SK-N-SH (cell line): ENCODE results near the gene IGF1R. TPM values are rescaled to one million over a fixed set of nuclear protein-coding genes. Genes with fewer than 3 reads are reported as not detected.

Experiments
- CTCF ChIA-PET: fragments of 300-600, 350-600 bp; formaldehyde crosslinking; extraction: SDS; loops from one replicate; lab custom pipeline; 2021; lab: Yijun Ruan, JAX
- POLR2A ChIA-PET: fragments of 350-600 bp; sonication (Branson Sonifier 250); formaldehyde crosslinking; extraction: SDS; loops from one replicate; lab custom pipeline; 2020; ENCODE audit warnings: antibody characterized with exemption, inconsistent platforms; lab: Yijun Ruan, JAX
- DNase-seq: peaks from one replicate; pipeline ENCODE4 v3.0.0; 2012
- H2AFZ ChIP-seq: fragments of 200-600 bp; sonication (generic); 2 replicates; pipeline ENCODE4 v1.8.1; 2016; ENCODE audit warnings: antibody characterized with exemption, mild to moderate bottlenecking, low read depth
- H3F3A ChIP-seq: fragments of 200-600 bp; sonication (generic); replicated peaks from 2 replicates; pipeline ENCODE3; 2016; ENCODE audit warnings: antibody characterized with exemption, mild to moderate bottlenecking; ENCODE audit not compliant: insufficient read depth
- H3K27ac ChIP-seq, 2 experiments: fragments of 200-500 bp in 1 of 2; fragments of 200-600 bp in 1 of 2; sonication (Bioruptor generic) in 1 of 2; sonication (generic), shearing (Covaris generic) in 1 of 2; 2 replicates each; pipeline versions ENCODE4 v1.5.1 to v1.6.1; 2014 to 2016; ENCODE audit warnings: low read depth in 2 of 2, inconsistent platforms in 1 of 2, low read length in 1 of 2, mild to moderate bottlenecking in 1 of 2, mixed read lengths in 1 of 2
- H3K27me3 ChIP-seq: fragments of 200-600 bp; sonication (generic), shearing (Covaris generic); 2 replicates; pipeline ENCODE4 v1.6.1; 2016; ENCODE audit warnings: mixed run types; ENCODE audit not compliant: insufficient read depth
- H3K36me3 ChIP-seq, 2 experiments: fragments of 200-500 bp in 1 of 2; fragments of 200-600 bp in 1 of 2; sonication (Bioruptor generic) in 1 of 2; sonication (generic) in 1 of 2; replicated peaks in 1 of 2; 2 replicates each; pipeline versions ENCODE3 to v1.5.1; 2014 to 2016; ENCODE audit warnings: low read length in 1 of 2, mild to moderate bottlenecking in 1 of 2; ENCODE audit not compliant: insufficient read depth in 2 of 2, control insufficient read depth in 1 of 2
- H3K4me1 ChIP-seq, 2 experiments: fragments of 200-500 bp in 1 of 2; fragments of 200-600 bp in 1 of 2; sonication (Bioruptor generic) in 1 of 2; sonication (generic), shearing (Covaris generic) in 1 of 2; 2 replicates each; pipeline versions ENCODE4 v1.5.1 to v1.6.1; 2014 to 2016; ENCODE audit warnings: low read depth in 1 of 2, low read length in 1 of 2, mixed run types in 1 of 2; ENCODE audit not compliant: insufficient read depth in 2 of 2, control insufficient read depth in 1 of 2
- H3K4me2 ChIP-seq: fragments of 200-600 bp; sonication (generic), shearing (Covaris generic); 2 replicates; pipeline ENCODE4 v1.6.1; 2017; ENCODE audit warnings: mixed run types
- H3K4me3 ChIP-seq, 2 experiments: fragments of 200-500 bp in 1 of 2; fragments of 200-600 bp in 1 of 2; sonication (Bioruptor generic) in 1 of 2; sonication (generic), shearing (Covaris generic) in 1 of 2; 2 replicates each; pipeline versions ENCODE4 v1.5.1 to v1.8.1; 2014 to 2016; ENCODE audit warnings: low read depth in 2 of 2, inconsistent platforms in 1 of 2, low read length in 1 of 2, mild to moderate bottlenecking in 1 of 2, mixed read lengths in 1 of 2, moderate library complexity in 1 of 2
- H3K79me2 ChIP-seq: fragments of 200-600 bp; sonication (generic); 2 replicates; pipeline ENCODE4 v1.8.1; 2017; ENCODE audit warnings: mild to moderate bottlenecking; ENCODE audit not compliant: insufficient read depth
- H3K9ac ChIP-seq: fragments of 200-600 bp; sonication (generic); 2 replicates; pipeline ENCODE4 v1.6.1; 2017; ENCODE audit warnings: mixed run types
- H3K9me2 ChIP-seq: fragments of 200-600 bp; sonication (generic); 2 replicates; pipeline ENCODE4 v1.6.1; 2017; ENCODE audit warnings: mixed run types
- H3K9me3 ChIP-seq: fragments of 200-600 bp; sonication (generic); 2 replicates; pipeline ENCODE4 v1.6.1; 2017; ENCODE audit warnings: mixed run types, mild to moderate bottlenecking, moderate library complexity
- H4K20me1 ChIP-seq: fragments of 200-600 bp; sonication (generic); 2 replicates; pipeline ENCODE4 v1.6.1; 2017; ENCODE audit warnings: mild to moderate bottlenecking, mixed run types; ENCODE audit not compliant: insufficient read depth
- ELF1 ChIP-seq: IDR thresholded peaks from 2 replicates; pipeline ENCODE4 v1.4.0; 2012
- EZH2phosphoT487 ChIP-seq: fragments of 200-600 bp; sonication (generic); IDR thresholded peaks from 2 replicates; pipeline ENCODE4 v1.6.1; 2017; ENCODE audit warnings: low read depth, mixed run types, mild to moderate bottlenecking, antibody characterized with exemption, moderate library complexity, borderline replicate concordance
- FOXJ3 ChIP-seq: sonication (generic); formaldehyde crosslinking; IDR thresholded peaks from 2 replicates; pipeline ENCODE4 v1.5.1; 2020; ENCODE audit warnings: mild to moderate bottlenecking, missing genetic modification reagents
- JUND ChIP-seq: IDR thresholded peaks from 2 replicates; pipeline ENCODE4 v1.4.0; 2012
- NFIC ChIP-seq: IDR thresholded peaks from 2 replicates; pipeline ENCODE4 v1.4.0; 2012; ENCODE audit warnings: borderline replicate concordance
- PBX3 ChIP-seq: IDR thresholded peaks from 2 replicates; pipeline ENCODE4; 2012
- POLR2AphosphoS5 ChIP-seq: IDR thresholded peaks from 2 replicates; pipeline ENCODE4 v1.6.1; 2012; ENCODE audit warnings: low read depth, low read length
- RAD21 ChIP-seq: IDR thresholded peaks from 2 replicates; pipeline ENCODE4 v1.6.1; 2012; ENCODE audit warnings: mild to moderate bottlenecking, low read length
- SIN3A ChIP-seq: IDR thresholded peaks from 2 replicates; pipeline ENCODE4 v1.6.1; 2012; ENCODE audit warnings: low read depth, mild to moderate bottlenecking, low read length, moderate library complexity, borderline replicate concordance
- SMC3 ChIP-seq: IDR thresholded peaks from 2 replicates; pipeline ENCODE4 v1.6.1; 2012; ENCODE audit warnings: low read depth, low read length, improper control_type of control experiment
- TEAD4 ChIP-seq: IDR thresholded peaks from 2 replicates; pipeline ENCODE4 v1.4.0; 2012; ENCODE audit warnings: mild to moderate bottlenecking, borderline replicate concordance; ENCODE audit not compliant: insufficient read depth
- WGBS: methylation state at CpG from one replicate; pipeline ENCODE4 v1.1.6; 2017; ENCODE audit warnings: low lambda C conversion rate; 5-methylcytosine and 5-hydroxymethylcytosine counted together
- polyA plus RNA-seq, 3 experiments: library from polyadenylated mRNA; depleted of rRNA; stranded (reverse); fragments of >200 nt; gene quantifications; 2 replicates each; pipeline ENCODE4 v1.2.3, GENCODE V29; 2012
- TF ChIP-seq, protein P1 (sequence below): IDR thresholded peaks from 2 replicates; pipeline ENCODE4 v1.6.1; 2012; ENCODE audit warnings: mild to moderate bottlenecking, low read depth, low read length, moderate library complexity
- TF ChIP-seq, protein P2 (sequence below): fragments of 150-350 bp; IDR thresholded peaks from 2 replicates; pipeline ENCODE4 v1.6.1; 2016; ENCODE audit warnings: mild to moderate bottlenecking, low read depth, low read length
- TF ChIP-seq, protein P3 (sequence below): IDR thresholded peaks from 2 replicates; pipeline ENCODE4 v1.4.0; 2012; ENCODE audit warnings: low read depth, borderline replicate concordance
- TF ChIP-seq, protein P4 (sequence below): fragments of 200-600 bp; sonication (generic); IDR thresholded peaks from 2 replicates; pipeline ENCODE4 v1.6.1; 2017; ENCODE audit warnings: antibody characterized with exemption, mild to moderate bottlenecking, moderate library complexity

Gene IGF1R
- polyA plus RNA-seq, 1 of the 3 experiments (the other 2 are of a cell fraction): 9.5 TPM

DNA sequence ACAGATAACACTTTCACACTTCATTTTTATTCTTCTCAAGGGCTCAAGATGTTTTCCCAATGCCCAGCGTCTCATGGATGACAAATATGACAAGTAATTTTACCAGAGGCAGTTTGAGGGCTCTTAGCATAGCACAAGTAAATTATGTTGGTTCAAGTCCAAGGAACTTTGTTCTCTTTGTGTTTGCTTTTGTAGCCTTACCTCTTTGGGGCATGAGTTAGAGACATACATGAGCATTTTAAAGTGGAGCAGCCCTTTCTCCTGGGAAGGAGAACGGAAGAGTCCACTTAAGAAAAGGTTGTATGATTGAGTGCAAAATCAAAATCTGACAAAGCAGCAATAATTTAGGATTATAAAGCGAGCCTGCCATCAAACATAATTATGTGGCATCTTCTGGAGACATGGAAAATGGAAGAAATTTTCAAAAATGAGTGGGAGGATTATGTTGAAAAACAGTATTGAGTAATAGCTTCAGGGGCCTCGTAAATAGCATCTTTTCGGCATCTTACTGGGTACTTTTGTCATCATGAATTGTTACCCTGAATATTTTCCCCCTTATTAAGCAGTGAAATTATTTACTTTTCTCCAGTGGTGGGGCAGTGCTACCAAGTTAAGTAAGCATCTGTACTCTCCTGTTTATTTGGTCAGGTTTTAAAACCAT lies 293.4 kb downstream of the IGF1R start (continued):
- TF ChIP-seq, protein P1, sequence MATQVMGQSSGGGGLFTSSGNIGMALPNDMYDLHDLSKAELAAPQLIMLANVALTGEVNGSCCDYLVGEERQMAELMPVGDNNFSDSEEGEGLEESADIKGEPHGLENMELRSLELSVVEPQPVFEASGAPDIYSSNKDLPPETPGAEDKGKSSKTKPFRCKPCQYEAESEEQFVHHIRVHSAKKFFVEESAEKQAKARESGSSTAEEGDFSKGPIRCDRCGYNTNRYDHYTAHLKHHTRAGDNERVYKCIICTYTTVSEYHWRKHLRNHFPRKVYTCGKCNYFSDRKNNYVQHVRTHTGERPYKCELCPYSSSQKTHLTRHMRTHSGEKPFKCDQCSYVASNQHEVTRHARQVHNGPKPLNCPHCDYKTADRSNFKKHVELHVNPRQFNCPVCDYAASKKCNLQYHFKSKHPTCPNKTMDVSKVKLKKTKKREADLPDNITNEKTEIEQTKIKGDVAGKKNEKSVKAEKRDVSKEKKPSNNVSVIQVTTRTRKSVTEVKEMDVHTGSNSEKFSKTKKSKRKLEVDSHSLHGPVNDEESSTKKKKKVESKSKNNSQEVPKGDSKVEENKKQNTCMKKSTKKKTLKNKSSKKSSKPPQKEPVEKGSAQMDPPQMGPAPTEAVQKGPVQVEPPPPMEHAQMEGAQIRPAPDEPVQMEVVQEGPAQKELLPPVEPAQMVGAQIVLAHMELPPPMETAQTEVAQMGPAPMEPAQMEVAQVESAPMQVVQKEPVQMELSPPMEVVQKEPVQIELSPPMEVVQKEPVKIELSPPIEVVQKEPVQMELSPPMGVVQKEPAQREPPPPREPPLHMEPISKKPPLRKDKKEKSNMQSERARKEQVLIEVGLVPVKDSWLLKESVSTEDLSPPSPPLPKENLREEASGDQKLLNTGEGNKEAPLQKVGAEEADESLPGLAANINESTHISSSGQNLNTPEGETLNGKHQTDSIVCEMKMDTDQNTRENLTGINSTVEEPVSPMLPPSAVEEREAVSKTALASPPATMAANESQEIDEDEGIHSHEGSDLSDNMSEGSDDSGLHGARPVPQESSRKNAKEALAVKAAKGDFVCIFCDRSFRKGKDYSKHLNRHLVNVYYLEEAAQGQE: no peak
- TF ChIP-seq TEAD4 (no peak), SMC3 (no peak), POLR2AphosphoS5 (no peak), JUND (no peak)
- TF ChIP-seq, protein P2, sequence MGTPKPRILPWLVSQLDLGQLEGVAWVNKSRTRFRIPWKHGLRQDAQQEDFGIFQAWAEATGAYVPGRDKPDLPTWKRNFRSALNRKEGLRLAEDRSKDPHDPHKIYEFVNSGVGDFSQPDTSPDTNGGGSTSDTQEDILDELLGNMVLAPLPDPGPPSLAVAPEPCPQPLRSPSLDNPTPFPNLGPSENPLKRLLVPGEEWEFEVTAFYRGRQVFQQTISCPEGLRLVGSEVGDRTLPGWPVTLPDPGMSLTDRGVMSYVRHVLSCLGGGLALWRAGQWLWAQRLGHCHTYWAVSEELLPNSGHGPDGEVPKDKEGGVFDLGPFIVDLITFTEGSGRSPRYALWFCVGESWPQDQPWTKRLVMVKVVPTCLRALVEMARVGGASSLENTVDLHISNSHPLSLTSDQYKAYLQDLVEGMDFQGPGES: no peak

- Histone ChIP-seq H3K27ac (no peak overlapping the region), H3F3A (no peaks in the 10 kb centered on the region), H4K20me1 (no peaks in the 10 kb centered on the region), H2AFZ (no peak overlapping the region), H3K79me2 (no peaks in the 10 kb centered on the region), H3K4me2 (no peak overlapping the region), H3K9me3 (no peaks in the 10 kb centered on the region), H3K4me1 (peaks cover 0 to 3% of the 10 kb centered on the region in 2 experiments; a peak in 1 of 4 replicates), H3K9ac (no peak overlapping the region), H3K9me2 (no peaks in the 10 kb centered on the region), H3K36me3 (peaks cover 23 to 39% of the 10 kb centered on the region in 2 experiments), H3K4me3 (no peak overlapping the region), H3K27me3 (no peaks in the 10 kb centered on the region)
- CTCF ChIA-PET: interaction anchor here (0.8 kb wide), 1 partner anchor 9 kb away, joined by 3 read pairs; no protein-coding TSS in a partner anchor
- TF ChIP-seq ELF1 (no peak), FOXJ3 (no peak)
- WGBS: 93% methylated on average over 7 of the region's 7 CpGs
- no peak for DNase-seq
- POLR2A ChIA-PET: no interaction called here
Observed at GRCh38 chr15:98942431-98942830, 294.1 kb downstream of the IGF1R start.

- CTCF ChIA-PET: interaction anchor here (0.8 kb wide), 1 partner anchor 9 kb away, joined by 3 read pairs; no protein-coding TSS in a partner anchor
- Histone ChIP-seq H3K27ac (peak overlapping the region in 1 of 2 experiments; percentile 4; a peak in 1 of 4 replicates), H3K36me3 (peaks cover 23 to 37% of the 10 kb centered on the region in 2 experiments)
- TF ChIP-seq, protein P3, sequence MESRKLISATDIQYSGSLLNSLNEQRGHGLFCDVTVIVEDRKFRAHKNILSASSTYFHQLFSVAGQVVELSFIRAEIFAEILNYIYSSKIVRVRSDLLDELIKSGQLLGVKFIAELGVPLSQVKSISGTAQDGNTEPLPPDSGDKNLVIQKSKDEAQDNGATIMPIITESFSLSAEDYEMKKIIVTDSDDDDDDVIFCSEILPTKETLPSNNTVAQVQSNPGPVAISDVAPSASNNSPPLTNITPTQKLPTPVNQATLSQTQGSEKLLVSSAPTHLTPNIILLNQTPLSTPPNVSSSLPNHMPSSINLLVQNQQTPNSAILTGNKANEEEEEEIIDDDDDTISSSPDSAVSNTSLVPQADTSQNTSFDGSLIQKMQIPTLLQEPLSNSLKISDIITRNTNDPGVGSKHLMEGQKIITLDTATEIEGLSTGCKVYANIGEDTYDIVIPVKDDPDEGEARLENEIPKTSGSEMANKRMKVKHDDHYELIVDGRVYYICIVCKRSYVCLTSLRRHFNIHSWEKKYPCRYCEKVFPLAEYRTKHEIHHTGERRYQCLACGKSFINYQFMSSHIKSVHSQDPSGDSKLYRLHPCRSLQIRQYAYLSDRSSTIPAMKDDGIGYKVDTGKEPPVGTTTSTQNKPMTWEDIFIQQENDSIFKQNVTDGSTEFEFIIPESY: no peak
- no peak for TF ChIP-seq EZH2phosphoT487
- TF ChIP-seq, protein P4, sequence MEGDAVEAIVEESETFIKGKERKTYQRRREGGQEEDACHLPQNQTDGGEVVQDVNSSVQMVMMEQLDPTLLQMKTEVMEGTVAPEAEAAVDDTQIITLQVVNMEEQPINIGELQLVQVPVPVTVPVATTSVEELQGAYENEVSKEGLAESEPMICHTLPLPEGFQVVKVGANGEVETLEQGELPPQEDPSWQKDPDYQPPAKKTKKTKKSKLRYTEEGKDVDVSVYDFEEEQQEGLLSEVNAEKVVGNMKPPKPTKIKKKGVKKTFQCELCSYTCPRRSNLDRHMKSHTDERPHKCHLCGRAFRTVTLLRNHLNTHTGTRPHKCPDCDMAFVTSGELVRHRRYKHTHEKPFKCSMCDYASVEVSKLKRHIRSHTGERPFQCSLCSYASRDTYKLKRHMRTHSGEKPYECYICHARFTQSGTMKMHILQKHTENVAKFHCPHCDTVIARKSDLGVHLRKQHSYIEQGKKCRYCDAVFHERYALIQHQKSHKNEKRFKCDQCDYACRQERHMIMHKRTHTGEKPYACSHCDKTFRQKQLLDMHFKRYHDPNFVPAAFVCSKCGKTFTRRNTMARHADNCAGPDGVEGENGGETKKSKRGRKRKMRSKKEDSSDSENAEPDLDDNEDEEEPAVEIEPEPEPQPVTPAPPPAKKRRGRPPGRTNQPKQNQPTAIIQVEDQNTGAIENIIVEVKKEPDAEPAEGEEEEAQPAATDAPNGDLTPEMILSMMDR: no peak
- TF ChIP-seq RAD21: no peak
- TF ChIP-seq NFIC: no peak
- TF ChIP-seq SIN3A: no peak
- TF ChIP-seq PBX3: no peak
Observed at GRCh38 chr15:98943051-98943508, 294.7 kb downstream of the IGF1R start.

More at GRCh38 chr15:98943051-98943508, 294.7 kb downstream of the IGF1R start:
- Histone ChIP-seq H3K79me2 (no peaks in the 10 kb centered on the region), H3F3A (no peaks in the 10 kb centered on the region), H3K4me1 (peaks cover 0 to 3% of the 10 kb centered on the region in 2 experiments; a peak in 1 of 4 replicates), H3K9ac (no peak overlapping the region), H3K27me3 (no peaks in the 10 kb centered on the region), H2AFZ (no peak overlapping the region), H3K9me2 (no peaks in the 10 kb centered on the region), H3K4me3 (no peak overlapping the region), H4K20me1 (no peaks in the 10 kb centered on the region), H3K9me3 (no peaks in the 10 kb centered on the region), H3K4me2 (no peak overlapping the region)
- 75% methylated on average over 5 of the region's 5 CpGs for WGBS
- no peak for DNase-seq
- POLR2A ChIA-PET: no interaction called here
